HEK293 (cell line): ENCODE data around the gene ZNF606.

ENCODE experiments used
- CTCF ChIP-seq: fragments of 450-650 bp; formaldehyde crosslinking; IDR thresholded peaks from 2 replicates; pipeline ENCODE4 v1.5.1; 2016; ENCODE audit warnings: missing biosample characterization, missing genetic modification characterization
- SETDB1 ChIP-seq: IDR thresholded peaks from one replicate; pipeline ENCODE4 v1.6.1; 2017; ENCODE audit warnings: mild to moderate bottlenecking, low read length, moderate library complexity, mixed read lengths; ENCODE audit not compliant: insufficient read length
- SP2 ChIP-seq: fragments of 450-650 bp; formaldehyde crosslinking; IDR thresholded peaks from 2 replicates; pipeline ENCODE4 v1.5.1; 2016; ENCODE audit warnings: missing biosample characterization, missing genetic modification characterization
- YY1 ChIP-seq: fragments of 450-650 bp; formaldehyde crosslinking; IDR thresholded peaks from 2 replicates; pipeline ENCODE4 v1.5.1; 2018; ENCODE audit warnings: missing biosample characterization, missing genetic modification characterization
- ZNF132 ChIP-seq: fragments of 450-650 bp; formaldehyde crosslinking; IDR thresholded peaks from 2 replicates; pipeline ENCODE4 v1.5.1; 2017; ENCODE audit warnings: missing biosample characterization, missing genetic modification characterization, borderline replicate concordance
- ZNF302 ChIP-seq: fragments of 450-650 bp; formaldehyde crosslinking; IDR thresholded peaks from 2 replicates; pipeline ENCODE4 v1.5.1; 2016; ENCODE audit warnings: missing biosample characterization, missing genetic modification characterization, low read depth
- ZNF350 ChIP-seq: fragments of 450-650 bp; formaldehyde crosslinking; IDR thresholded peaks from 2 replicates; pipeline ENCODE4 v1.5.0; 2017; ENCODE audit warnings: missing biosample characterization, mild to moderate bottlenecking, missing genetic modification characterization
- ZNF664 ChIP-seq: fragments of 450-650 bp; formaldehyde crosslinking; IDR thresholded peaks from 2 replicates; pipeline ENCODE4 v1.5.1; 2016; ENCODE audit warnings: missing biosample characterization, missing genetic modification characterization

- no peak for TF ChIP-seq CTCF (tag by site-specific recombination)
- TF ChIP-seq YY1 = no peak
- no peak for TF ChIP-seq SP2 (tag by site-specific recombination)
- no peak for TF ChIP-seq ZNF302 (tag by site-specific recombination)
- no peak for TF ChIP-seq SETDB1
- no peak for TF ChIP-seq ZNF132
- TF ChIP-seq ZNF350 (tag by site-specific recombination) = no peak
- no peak for TF ChIP-seq ZNF664 (tag by site-specific recombination)
Observed at GRCh38 chr19:58038688-58039204, 36.1 kb upstream of the ZNF606 start.
